Inferior parietal cortex (tissue), 1 donor: ENCODE data around the gene SCMH1.
"Not testable (repeated sequence)": the region's sequence is repeated elsewhere in the genome, so short reads cannot be mapped to it uniquely, and the experiment has no call there.

Experiments
- DNase-seq: peaks from one replicate; pipeline ENCODE4 v3.0.0-alpha.2; 2016; ENCODE audit errors: extremely low spot score

Gene SCMH1

GRCh38 chr1:41249319-41249718 lies 7.2 kb upstream of the SCMH1 start:
- DNase-seq: no peak

- no peak for DNase-seq
Observed at GRCh38 chr1:41246568-41246967, 4.5 kb upstream of the SCMH1 start.

GRCh38 chr1:41245659-41246058 lies 3.6 kb upstream of the SCMH1 start:
- DNase-seq: no peak

- DNase-seq: no peak
Observed at GRCh38 chr1:41243079-41243385, 926 bp upstream of the SCMH1 start.

DNA sequence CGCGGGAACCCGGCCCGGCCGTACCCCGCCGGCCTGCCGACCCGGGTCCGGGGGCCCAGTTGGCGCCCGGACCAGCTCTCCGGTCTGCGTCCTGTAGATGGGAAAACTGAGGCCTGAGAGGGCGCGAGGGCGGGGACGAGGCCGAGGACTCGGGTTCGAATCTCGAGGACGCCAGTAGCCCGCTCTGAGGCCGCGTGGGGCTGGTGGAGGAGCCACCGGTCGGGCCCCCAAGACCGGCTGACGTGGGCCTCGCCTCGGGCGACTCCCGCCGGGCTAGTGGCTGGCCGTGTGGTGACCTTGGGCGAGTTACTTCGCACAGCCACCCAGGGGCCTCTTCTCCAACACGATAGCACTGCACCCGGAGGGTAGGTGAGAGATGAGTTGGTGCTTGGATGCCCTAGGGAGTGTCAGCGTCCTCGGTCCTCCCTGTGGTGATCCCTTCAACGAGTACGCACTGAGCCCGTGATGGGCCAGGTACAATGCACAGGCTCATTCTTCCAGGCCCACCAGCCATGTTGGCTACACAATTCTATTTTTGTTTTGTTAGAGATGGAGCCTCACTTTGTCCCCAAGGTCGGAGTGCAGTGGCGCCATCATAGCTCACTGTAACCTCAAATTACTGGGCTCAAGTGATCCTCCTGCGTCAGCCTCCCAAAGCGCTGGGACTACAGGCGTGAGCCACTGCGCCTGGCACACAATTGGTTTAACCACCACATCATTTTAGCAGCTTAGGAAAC lies 404 bp upstream of the SCMH1 start:
- no peak for DNase-seq

DNA sequence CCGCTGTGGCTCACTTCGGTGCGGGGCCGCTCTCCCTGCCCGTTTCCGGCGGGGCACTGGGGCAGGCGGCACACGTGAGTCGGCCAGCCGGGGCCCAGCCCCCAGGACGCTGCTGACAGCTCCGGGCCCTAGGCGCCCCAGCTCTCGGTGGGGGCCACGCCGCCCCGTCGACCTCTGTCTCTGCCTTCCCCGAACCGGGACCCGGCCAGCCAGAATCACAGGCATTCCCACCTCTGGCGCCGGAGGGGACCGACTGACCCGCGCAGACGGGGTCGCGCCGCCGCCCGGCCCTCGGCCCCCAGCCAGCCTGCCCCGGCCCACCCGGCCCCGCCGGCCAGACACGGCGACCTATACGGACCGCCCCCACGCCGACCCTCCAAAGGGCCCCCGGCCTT lies 755 bp downstream of the SCMH1 start:
- DNase-seq: no peak

DNA sequence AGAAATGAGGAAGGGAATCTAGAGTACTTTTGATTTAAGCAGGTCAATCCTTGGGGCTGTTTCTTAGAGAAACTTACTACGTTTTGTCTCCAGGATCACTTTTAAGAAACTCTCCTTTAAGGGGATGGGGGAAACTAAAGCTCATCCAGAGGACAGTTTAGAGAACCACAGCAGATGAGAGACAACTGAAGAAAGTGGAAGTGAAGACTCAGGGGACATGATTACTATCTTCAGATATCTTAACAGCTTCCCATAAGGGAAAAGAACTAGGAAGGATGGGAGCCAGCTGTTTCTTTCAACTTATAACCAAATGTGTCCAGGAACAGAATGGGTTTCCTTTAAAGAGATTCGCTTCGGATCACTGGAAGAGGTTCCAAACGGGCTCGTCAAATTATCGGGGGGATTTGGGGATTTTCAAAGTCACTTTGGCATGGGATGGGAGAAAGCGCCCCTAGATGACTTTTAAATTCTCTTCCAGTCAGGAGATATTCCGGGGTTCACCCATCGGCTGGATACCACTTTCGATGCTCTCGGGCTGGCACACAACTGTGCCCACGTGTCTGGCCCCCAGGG lies 1.2 kb downstream of the SCMH1 start:
- DNase-seq: no peak

DNA sequence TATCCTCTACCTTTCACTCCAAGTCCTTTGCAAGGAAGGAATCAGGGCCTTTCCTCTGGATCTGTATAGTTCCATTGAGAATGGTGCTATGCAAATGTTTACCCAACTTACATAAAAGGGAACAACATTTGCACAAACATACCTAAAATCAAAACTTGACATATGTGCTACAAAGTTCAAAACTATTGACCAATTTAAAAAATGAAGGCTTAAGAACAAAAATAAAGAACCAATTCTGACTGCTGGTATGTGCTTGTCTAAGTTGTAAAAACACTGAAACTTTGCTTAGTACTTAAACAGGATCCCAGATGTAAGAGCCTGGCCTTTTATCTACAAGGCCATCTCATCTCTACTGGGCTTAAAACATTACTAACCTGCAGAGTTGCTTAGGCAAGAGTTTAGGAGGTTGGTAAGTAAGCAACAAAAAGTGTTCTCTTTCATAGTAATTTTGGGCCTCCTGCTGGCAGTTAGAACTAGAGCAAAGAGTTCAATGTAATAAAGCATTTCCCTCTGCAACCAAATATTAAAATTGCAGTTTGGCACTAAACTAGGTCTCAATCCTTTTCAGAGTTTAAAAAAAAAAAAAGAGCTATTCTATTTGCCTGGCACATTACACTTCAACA lies 2.0 kb downstream of the SCMH1 start:
- peak; percentile 29 for DNase-seq

GRCh38 chr1:41238311-41238988 lies 3.7 kb downstream of the SCMH1 start:
- no peak for DNase-seq

GRCh38 chr1:41236781-41237180 lies 5.3 kb downstream of the SCMH1 start:
- no peak for DNase-seq

DNA sequence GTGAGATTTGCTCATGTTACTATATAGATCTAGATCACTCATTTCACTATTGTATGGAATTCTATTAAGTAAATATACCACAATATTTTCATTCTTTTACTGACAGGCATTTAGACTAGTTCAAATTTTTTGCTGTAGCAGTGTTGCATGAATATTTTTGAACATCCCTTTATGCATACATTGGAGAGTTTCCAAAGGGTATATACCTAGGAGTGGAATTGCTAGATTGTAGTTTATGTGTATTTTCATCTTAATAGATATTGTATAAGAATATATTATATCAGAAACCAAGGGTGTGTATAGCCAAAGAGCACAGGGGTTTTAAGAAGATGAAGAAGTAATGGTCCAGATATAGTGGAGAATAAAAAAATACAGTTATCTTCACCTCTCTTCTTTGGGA lies 6.2 kb downstream of the SCMH1 start:
- no peak for DNase-seq

DNA sequence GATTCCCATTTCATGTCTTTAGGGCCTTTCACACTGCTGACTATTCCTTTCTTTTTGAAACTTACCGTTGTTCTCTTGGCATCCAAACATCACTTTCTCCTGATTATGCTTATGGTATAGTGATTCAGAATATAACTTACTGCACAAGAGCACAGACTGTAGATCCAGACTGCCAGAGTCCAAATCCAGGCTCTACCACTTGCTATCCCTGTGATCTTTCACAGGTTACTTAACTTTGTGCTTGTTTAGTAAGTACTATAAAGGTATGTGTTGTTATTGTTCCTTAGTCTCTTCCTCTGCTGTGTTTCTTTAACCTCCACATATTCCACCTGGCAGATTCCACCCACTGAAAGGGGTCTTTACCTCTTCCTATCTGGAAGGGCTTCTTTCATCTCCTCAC lies 8.4 kb downstream of the SCMH1 start:
- no peak for DNase-seq

GRCh38 chr1:41232305-41232704 lies 9.8 kb downstream of the SCMH1 start:
- no peak for DNase-seq

- DNase-seq: no peak
Observed at GRCh38 chr1:41230656-41231055, 11.4 kb downstream of the SCMH1 start.

DNA sequence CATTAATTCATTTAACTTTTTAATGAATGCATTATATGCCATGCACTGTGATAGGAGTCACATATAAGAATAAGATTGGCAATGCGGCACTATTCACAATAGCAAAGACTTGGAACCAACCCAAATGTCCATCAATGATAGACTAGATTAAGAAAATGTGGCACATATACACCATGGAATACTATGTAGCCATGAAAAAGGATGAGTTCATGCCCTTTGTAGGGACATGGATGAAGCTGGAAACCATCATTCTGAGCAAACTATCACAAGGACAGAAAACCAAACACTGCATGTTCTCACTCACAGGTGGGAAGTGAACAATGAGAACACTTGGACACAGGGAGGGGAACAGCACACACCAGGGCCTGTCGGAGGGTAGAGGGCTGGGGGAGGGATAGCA lies 12.9 kb downstream of the SCMH1 start:
- DNase-seq: not testable (repeated sequence)

GRCh38 chr1:41226815-41227434 lies 15.2 kb downstream of the SCMH1 start:
- no peak for DNase-seq

DNA sequence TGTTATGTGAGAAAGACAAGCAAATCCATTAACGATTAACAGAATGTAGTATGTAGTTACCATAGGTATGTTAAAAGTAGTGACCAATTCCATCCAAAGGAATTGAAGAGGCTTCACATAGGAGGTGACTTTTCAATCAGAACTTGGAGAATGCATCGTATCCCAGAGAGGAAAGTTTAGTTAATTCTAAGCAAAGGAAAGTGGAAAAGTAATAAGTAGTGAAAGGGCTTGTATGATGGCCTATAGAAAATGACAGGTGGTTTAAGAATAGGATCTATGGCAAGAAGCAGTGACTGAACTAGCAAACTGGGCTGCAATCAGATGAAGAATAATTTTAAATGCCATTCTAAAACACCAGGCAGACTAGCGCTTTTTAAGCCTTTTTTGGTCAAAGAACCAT lies 16.6 kb downstream of the SCMH1 start:
- no peak for DNase-seq

GRCh38 chr1:41222496-41222895 lies 19.6 kb downstream of the SCMH1 start:
- no peak for DNase-seq

GRCh38 chr1:41221995-41222394 lies 20.1 kb downstream of the SCMH1 start:
- no peak for DNase-seq

GRCh38 chr1:41218152-41218551 lies 24.0 kb downstream of the SCMH1 start:
- DNase-seq: no peak

- DNase-seq: no peak
Observed at GRCh38 chr1:41217441-41217840, 24.7 kb downstream of the SCMH1 start.

- no peak for DNase-seq
Observed at GRCh38 chr1:41215623-41216022, 26.5 kb downstream of the SCMH1 start.

- no peak for DNase-seq
Observed at GRCh38 chr1:41213341-41213740, 28.8 kb downstream of the SCMH1 start.
